Measurements from ENCODE around the gene PILRA. TPM values are rescaled to one million over a fixed set of nuclear protein-coding genes. Genes with fewer than 3 reads are reported as not detected.

PILRA gene
- total and polyA plus RNA-seq, 2 of the 8 experiments (the other 6 are each of a cell fraction or from before 2014, with no cell fraction given): 7.6 to 10.6 TPM

- no peak overlapping the region for H3K18ac ChIP-seq (ENCODE audit: extremely low read depth, low read length)
- peaks cover 0 to 6% (median 6%) of the 10 kb centered on the region in 4 experiments; a peak in 4 of 7 replicates for H3K27me3 ChIP-seq (replicated peaks in 1 of 4; ENCODE audit: control insufficient read depth in 3 of 4, extremely low read depth in 1 of 4, insufficient read depth in 3 of 4, low read length in 3 of 4)
- H3K79me1 ChIP-seq (ENCODE audit: low read depth, low read length): peaks cover 2% of the 10 kb centered on the region
- H3K27ac ChIP-seq (ENCODE audit: low read depth, low read length): no peak overlapping the region
- H2BK120ac ChIP-seq (replicated peaks; ENCODE audit: low read depth, low read length): no peak overlapping the region
- H4K91ac ChIP-seq (replicated peaks; ENCODE audit: insufficient read length, low read length): no peak overlapping the region
- H3K14ac ChIP-seq (ENCODE audit: insufficient read length): no peak overlapping the region
- peak overlapping the region in 2 of 4 experiments; percentile 10 to 76; a peak in 4 of 8 replicates for H3K4me3 ChIP-seq (ENCODE audit: extremely low read depth in 1 of 4, insufficient read depth in 2 of 4, low read depth in 3 of 4, low read length in 4 of 4)
- H3K23me2 ChIP-seq (ENCODE audit: low read depth, low read length): peaks cover 8% of the 10 kb centered on the region; the same call in 1 of the 2 replicates
- peaks cover 0 to 6% of the 10 kb centered on the region in 2 experiments; a peak in 1 of 4 replicates for H3K9me3 ChIP-seq (ENCODE audit: insufficient read depth in 2 of 2, low read depth in 1 of 2, low read length in 1 of 2)
- H4K8ac ChIP-seq (ENCODE audit: extremely low read depth, insufficient read depth, low read length): no peak overlapping the region
- no peak overlapping the region for H3K56ac ChIP-seq (replicated peaks; ENCODE audit: insufficient read length, low read depth, low read length)
- H2AK5ac ChIP-seq (ENCODE audit: low read depth, low read length): no peak overlapping the region
- peak overlapping the region; percentile 38 to 84 for H3K4me2 ChIP-seq (ENCODE audit: insufficient read depth in 1 of 2, low read depth in 2 of 2, low read length in 2 of 2)
- peaks cover 0 to 49% of the 10 kb centered on the region in 2 experiments; a peak in 3 of 4 replicates for H3K79me2 ChIP-seq (ENCODE audit: control insufficient read depth in 1 of 2, insufficient read depth in 2 of 2, low read length in 2 of 2)
- H3K36me3 ChIP-seq (ENCODE audit: control insufficient read depth in 2 of 4, insufficient read depth in 4 of 4, low read length in 3 of 4): peaks cover 2 to 44% (median 18%) of the 10 kb centered on the region in 4 experiments; a peak in 6 of 8 replicates
- peaks cover 4 to 17% (median 10%) of the 10 kb centered on the region in 4 experiments for H3K4me1 ChIP-seq (replicated peaks in 1 of 4; ENCODE audit: control insufficient read depth in 3 of 4, insufficient read depth in 4 of 4, low read length in 3 of 4)
- H2AFZ ChIP-seq (ENCODE audit: low read length): no peak overlapping the region
- CTCF ChIA-PET (ENCODE audit: partially characterized antibody): interaction anchor here (1.3 kb wide), 1 partner anchor 202 kb away, joined by 3 read pairs; no protein-coding TSS in a partner anchor
- no peak overlapping the region for H4K5ac ChIP-seq (ENCODE audit: insufficient read length, low read depth, low read length)
- H3K4ac ChIP-seq (replicated peaks; ENCODE audit: insufficient read length, low read depth, low read length): no peak overlapping the region
- WGBS, 2 experiments (ENCODE audit: extremely low coverage in 1 of 2, insufficient coverage in 1 of 2, insufficient read length in 1 of 2, insufficient replicate concordance in 2 of 2, low coverage in 1 of 2, low lambda C conversion rate in 2 of 2, missing lambda C conversion rate in 1 of 2): 92% methylated on average over 4 of the region's 4 CpGs; no CpG with 5 or more reads in 1 of the 2 experiments
- H4K20me1 ChIP-seq (replicated peaks in 1 of 2; ENCODE audit: control insufficient read depth in 1 of 2, insufficient read depth in 2 of 2, low read length in 2 of 2): peaks cover 8% of the 10 kb centered on the region in 2 experiments
- H3K9ac ChIP-seq (replicated peaks in 1 of 4; ENCODE audit: extremely low read depth in 1 of 4, low read depth in 3 of 4, low read length in 3 of 4): peak overlapping the region in 1 of 4 experiments; percentile 9; a peak in 1 of 7 replicates
- H3K23ac ChIP-seq (ENCODE audit: insufficient read length): no peak overlapping the region
- no peak for FAIRE-seq
- POLR2A ChIA-PET (ENCODE audit: partially characterized antibody): interaction anchor here (1.1 to 1.7 kb wide), 3 partner anchors 10 to 331 kb away, joined by 3 to 5 read pairs (median 5); partner anchors contain the start of genes AP4M1 and MCM7
- no peak for DNase-seq (ENCODE audit: low read depth in 1 of 2, low spot score in 2 of 2)
- H2BK15ac ChIP-seq (ENCODE audit: low read length): no peak overlapping the region
- no peak overlapping the region for H2BK5ac ChIP-seq (ENCODE audit: low read depth, low read length)
- no peak overlapping the region for H2BK20ac ChIP-seq (ENCODE audit: low read length)
- no peak overlapping the region for H2BK12ac ChIP-seq (ENCODE audit: low read depth, low read length)
- no peak for TF ChIP-seq YY1 (IDR thresholded peaks at IDR 0.05; ENCODE audit: low read depth, low read length)
- no peak for TF ChIP-seq CHD2 (IDR thresholded peaks at IDR 0.05; ENCODE audit: low read length)
- TF ChIP-seq POLR2AphosphoS5 (IDR thresholded peaks at IDR 0.05; ENCODE audit: low read depth, low read length): no peak
- no peak for TF ChIP-seq JUND (IDR thresholded peaks at IDR 0.05; ENCODE audit: low read length)
- TF ChIP-seq HDAC2 (IDR thresholded peaks at IDR 0.05; ENCODE audit: borderline replicate concordance in 1 of 2, low read depth in 2 of 2, low read length in 2 of 2): no peak
- no peak for TF ChIP-seq SIRT6 (IDR thresholded peaks at IDR 0.05; ENCODE audit: low read length)
- TF ChIP-seq RBBP5 (IDR thresholded peaks at IDR 0.05; ENCODE audit: borderline replicate concordance, low read depth, low read length): no peak
Observed at GRCh38 chr7:100432053-100432452, 58.8 kb downstream of the PILRA start.
